Measurements from ENCODE around the gene ASB2.

Gene ASB2

DNA sequence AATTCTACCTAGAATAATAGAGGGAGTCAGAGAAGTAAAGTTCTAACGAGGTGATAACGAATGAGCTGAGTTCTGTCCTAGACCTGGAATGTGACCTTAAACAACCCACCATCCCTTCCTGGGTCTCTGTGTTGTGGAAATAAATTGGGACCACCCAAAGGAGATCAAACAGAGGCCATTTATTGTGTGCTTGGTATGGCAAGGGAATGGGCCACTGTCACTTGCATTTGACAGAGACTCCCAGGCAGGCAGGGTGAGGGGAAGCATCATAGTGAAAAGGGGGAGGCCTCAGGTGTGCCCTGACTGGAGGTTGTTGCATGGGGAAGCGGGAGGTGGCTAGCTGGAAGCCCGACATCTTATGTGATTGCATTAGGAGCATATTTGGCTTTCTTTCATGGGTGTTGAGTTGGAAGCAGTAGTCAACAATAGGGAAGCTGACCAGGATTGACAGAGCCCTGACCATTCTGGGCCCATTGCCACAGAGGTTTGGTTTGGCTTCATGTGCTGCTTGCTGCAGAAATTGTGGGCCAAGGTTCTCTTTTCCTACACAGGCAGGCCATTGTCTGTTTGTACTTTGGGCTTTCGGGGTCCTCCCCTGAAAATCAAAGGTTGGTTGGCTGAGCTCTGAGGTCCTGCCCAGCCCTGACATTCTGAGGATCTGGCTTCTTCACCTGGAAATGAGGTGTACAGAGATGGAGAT is 66.8 kb downstream of the ASB2 start:
- FAIRE-seq (no peak), DNase-seq (ENCODE audit: low spot score) (no peak)

DNA sequence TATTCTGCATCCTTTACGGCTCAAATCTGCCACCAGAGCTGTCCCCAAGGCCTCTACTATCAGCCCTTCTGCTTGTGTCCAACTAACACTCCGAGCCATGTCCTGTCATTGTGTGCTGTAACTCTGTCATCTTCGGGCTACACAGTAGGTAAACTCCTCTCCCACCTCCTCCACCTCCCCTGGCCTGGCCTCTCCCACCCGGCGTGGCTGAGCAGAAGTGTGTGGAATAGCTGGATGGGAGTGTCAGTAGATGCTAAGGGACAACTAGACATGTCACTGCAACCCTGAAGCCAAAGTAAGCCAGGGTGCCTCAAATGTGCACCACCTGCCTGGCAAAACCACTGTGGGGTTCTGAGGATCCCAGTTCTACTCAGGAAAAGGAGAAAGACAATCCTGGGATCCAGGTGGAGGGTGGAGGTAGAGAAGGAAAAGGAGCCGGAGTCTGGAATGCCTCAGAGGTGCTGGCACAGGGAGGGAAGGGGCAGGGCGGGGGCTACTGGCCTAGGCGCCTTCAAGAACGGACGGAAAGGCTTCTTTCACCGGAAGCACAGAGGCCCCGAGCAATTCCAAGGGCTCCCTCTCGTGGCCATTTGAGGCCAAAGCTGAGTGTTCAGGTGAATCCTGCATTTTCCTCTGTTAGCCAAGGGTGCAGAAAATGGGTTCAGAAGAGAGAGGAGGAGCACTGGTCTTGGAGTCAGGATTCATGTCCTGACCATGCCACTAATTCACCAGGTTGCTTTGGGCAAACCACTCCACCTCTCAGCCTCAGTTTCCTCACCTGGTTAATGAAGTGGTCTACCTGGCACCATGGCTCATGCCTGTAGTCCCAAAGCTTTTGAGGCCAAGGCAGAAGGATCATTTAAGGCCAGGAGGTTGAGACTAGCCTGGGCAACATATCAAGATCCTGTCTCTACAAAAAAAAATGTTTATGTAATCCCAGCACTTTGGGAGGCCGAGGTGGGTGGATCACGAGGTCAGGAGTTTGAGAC is 69.7 kb downstream of the ASB2 start:
- peak; percentile 3 for DNase-seq (ENCODE audit: low spot score)
- FAIRE-seq: no peak

DNA sequence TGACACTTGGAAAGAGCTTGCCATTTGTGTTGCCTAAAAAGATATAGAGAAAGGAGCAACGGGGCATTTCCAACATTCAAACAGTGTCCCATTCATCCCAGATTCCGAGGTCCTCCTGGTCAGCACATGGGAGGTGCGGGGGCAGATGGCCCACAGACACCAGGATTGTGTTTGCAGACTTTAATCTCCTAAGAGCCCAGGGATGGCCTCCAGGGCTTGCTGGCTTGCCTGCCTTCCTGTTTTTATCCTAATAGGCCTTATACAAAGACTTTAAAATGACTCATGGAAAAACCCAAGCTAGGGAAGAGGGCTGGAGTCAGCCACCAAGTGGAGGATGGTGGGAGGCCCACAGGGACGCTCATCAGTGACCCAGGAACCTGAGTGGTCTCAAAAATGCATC is 70.7 kb downstream of the ASB2 start:
- DNase-seq (ENCODE audit: low spot score) (no peak), FAIRE-seq (no peak)

DNA sequence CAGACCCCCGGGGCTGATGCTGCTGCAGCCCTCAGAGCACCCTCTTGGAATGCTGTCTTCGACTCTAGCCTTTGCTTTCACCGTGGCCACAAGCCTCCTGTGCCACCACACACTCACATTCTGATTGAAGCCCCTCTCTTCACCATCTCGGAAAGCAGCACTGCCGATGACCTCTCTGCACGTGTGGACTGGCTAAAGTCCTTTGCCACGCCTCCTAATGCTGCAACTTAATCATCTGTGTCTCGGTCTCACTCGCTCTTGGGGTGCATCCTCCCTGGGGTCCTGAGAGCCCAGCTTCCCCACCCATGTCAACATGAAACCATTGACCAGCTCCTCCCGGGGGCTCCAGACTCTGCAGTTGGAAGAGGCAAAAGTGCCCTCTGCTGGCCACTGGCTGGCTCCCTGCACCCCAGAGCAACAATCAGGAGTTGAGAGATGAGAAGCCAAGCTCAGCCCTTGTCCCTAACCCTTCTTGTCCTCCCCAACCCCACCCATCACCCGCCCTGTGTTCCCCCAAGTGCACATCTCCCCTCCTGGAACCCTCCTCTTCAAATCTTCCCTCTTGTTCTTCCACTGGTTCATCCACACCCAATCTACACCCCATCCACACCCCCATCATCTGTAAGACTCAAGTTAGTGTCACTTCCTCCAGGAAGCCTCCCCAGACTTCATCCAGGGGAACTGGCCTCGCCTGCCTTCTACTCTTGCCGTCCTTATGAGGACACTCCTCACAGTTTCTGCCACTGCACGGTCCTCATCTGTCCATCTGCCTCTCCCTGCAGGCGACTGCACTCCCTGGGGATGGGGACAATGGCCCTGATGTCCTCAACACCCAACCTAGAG is 72.8 kb downstream of the ASB2 start:
- no peak for DNase-seq (ENCODE audit: low spot score)
- no peak for FAIRE-seq

DNA sequence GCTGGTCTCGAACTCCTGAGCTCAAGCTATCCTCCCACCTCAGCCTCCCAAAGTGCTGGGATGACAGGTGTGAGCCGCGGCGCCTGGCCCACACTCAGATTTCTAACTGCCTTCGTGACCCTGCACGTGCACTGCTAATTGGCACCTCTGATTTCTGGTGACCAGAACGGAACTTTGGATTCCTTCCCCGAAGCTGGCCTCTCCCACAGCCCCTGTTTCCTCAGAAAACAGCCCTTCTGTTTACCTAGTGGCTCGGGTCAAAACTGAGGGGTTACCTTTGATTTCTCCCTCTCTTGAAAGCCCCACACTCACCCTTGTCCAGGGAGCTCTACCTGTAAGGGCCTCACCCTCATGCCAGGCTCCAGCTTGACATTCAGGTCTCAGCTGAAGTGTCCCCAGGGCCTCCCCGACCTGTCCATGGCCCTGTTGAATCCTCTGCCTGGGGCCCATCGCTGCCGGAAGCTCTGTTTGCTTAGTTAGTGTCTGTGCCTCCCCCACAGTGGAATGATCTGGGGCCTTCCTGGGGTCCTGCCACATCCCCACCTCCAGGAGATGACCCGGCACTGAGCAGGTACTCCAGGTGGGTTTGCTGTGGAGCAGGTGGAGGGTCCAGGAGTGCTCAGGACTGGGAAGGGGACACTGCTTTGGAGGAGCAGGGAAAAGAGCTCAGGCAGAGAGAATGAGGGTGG is 73.6 kb downstream of the ASB2 start:
- FAIRE-seq (no peak), DNase-seq (ENCODE audit: low spot score) (no peak)

DNA sequence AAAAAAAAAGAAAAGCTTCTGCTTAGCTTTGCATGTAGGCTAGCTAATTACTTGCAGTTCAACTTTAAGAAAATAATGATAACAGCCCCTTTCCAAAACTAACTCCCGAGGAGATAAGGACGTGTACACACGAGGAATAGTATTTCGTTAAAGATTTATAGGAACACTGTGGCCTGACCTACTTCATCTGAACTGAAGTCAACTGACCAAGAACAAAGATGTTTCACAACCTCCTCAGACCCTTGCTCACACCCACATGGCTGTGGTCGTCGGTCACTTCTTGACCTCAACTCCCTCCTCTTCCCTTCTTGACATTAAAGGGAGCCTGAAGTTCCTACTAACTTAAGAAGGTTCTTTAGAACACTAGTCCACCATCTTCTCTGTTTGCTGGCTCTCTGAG is 74.6 kb downstream of the ASB2 start:
- no peak for FAIRE-seq

DNA sequence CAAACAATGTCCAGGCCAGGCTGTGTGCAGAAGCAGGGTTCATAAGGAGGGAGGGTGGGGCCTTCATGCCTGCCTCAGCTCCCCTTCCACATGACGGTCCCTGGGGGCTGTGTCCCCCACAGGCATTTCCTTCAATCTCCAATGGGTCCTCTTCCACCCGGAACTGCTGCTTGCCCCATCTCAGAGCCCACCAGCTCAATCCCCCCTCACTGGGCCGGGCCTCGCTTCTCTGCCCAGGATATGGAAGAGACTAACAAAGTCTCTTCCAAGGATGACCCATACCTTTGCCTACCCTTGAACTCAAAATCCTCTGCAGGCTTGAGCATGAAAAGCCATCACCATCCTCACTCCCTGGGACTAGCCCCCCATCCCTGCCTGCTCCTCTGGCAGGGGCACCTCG is 77.6 kb downstream of the ASB2 start:
- DNase-seq (ENCODE audit: low spot score): no peak

More for the DNA sequence above, 74.6 kb downstream of the ASB2 start:
- no peak for DNase-seq (ENCODE audit: low spot score)

DNA sequence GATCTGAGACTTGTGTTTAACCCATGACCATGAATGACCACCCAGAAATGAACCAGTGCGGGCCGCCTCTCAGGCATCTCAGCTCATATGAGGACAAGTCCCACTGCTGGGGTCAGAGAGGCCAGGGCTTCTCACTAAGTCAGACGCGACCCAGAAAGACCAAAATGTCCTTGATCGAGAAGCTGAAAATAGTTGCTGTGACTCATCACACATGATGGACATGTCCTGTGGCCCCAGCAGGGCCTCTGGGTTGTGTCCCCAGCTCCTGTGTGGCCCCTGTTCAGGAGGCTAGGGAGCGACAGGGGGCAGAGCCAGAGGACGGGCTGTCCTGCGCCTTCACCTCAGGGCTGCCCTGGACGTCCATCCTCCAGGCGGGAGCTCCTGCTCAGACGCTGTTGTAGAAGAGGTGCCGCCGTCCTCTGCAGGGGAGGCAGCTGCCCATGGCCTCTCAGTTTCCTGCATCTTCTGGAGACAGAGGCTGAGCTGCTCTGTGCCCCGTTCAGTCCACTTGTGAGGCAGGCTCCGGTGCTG is 78.2 kb downstream of the ASB2 start:
- FAIRE-seq (no peak), DNase-seq (ENCODE audit: low spot score) (no peak)

More for the DNA sequence above, 77.6 kb downstream of the ASB2 start:
- FAIRE-seq: no peak

DNA sequence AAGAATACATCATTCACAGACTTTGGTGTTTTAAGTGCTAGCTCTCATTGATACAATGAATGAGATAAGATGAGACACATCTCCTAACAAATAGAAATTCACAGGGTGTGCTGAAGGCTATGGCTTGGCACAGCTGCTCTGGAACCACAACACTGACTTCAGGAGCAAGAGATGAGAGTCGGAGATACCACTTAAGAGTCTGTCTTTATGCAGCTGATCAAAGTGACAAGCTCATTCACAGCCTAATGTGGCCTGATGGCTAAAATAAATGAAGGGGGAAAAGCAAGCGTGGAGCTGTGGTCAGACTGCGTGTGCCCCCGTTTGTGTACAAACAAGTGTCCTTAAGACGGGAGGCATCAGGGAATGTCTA is 78.9 kb downstream of the ASB2 start:
- no peak for DNase-seq (ENCODE audit: low spot score)
- no peak for FAIRE-seq

DNA sequence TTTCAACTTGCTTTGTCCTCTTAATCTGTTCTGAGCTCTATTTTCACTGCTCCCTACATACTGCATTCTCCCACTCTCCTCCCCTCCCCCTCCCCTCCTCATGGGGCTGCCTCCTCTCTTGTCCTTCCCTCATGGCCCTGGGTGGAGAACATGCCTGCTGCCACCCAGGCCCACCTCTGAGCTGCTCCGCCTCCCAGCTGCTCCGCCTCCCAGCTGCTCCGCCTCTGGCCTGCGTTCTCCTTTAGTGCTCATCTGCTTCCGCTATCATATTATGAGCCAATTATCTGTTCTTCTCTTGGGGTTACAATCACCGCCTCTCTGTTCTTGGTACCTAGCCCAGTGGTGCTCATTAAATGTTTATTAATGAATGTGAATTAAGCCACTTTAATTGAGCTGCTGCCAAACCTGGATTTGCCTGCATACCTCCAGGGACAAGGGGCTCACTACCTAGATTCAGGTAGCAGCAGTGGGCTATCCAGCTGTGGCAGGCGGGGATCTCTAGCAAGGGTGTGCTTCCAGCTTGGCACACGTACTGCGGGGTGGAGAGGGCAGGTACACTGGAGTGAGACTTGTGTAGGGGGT is 81.3 kb downstream of the ASB2 start:
- DNase-seq (ENCODE audit: low spot score): no peak
- FAIRE-seq: no peak

DNA sequence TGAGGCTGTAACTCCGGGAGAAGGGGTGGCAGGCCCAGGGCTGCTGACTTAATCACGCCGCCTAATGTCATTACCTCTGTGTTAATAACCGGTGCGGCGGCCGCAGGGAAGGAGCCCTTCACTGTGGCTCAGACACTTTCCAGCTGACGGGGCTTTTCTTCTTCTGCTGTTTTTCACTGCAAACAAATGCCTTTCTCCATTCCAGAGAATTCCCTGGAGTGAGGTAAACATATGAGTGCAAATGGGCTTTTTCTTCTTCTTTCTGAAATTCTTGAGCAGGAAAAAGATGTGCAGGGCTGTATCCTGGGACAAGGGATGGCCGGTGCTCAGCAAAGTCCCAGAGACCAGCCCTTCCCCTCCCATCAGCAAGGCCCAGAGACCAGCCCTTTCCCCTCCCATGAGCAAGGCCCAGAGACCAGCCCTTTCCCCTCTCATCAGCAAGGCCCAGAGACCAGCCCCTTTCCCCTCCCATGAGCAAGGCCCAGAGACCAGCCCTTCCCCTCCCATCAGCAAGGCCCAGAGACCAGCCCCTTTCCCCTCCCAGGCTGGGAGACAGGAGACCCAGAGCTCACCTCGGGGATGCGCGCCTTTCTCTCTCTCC is 82.6 kb downstream of the ASB2 start:
- DNase-seq (ENCODE audit: low spot score) (no peak), FAIRE-seq (no peak)

DNA sequence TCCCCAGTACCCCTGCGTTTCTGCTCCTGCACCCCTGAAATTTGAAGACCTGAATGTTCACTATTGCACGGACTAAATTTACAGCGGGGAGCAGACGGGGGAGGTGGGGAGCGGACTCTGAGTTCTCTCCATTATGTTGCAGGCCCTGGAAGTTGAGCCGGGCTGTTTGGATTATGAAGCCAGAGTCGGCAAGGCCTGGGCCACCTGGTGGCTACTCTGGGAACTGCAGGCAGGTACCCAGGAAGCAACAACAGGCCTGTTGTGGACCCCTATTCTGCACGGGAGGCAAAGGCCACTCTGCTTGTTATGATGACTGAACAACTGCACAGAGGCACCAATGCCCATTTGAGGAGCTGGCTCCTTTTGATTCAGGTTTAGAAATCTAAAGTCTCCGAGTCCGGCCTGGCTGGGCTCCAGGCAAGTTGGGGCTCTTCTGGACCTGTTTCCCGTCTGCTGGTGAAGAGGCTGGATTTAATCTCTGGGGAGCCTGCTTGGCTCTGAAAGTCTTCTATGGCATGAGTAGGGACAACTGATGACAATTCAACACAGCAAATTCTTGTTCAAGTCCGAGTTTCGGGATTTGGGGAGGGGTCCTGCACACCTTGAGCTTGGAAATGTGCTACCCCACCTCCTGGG is 83.3 kb downstream of the ASB2 start:
- FAIRE-seq (no peak), DNase-seq (ENCODE audit: low spot score) (no peak)

DNA sequence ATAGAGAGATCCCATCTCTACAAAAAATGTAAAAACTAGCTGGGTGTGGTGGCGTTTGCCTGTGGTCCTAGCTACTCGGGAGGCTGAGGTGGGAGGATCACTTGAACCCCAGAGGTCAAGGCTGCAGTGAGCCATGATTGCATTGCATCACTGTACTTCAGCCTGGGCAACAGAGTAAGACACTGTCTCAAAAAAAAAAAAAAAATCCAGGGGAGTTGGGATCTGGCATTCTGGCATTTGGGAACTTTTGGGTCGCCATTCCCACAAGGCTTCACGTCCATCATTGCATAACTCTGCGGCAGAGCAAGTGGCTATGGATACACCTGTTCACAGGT is 83.9 kb downstream of the ASB2 start:
- DNase-seq (ENCODE audit: low spot score) (no peak), FAIRE-seq (no peak)

DNA sequence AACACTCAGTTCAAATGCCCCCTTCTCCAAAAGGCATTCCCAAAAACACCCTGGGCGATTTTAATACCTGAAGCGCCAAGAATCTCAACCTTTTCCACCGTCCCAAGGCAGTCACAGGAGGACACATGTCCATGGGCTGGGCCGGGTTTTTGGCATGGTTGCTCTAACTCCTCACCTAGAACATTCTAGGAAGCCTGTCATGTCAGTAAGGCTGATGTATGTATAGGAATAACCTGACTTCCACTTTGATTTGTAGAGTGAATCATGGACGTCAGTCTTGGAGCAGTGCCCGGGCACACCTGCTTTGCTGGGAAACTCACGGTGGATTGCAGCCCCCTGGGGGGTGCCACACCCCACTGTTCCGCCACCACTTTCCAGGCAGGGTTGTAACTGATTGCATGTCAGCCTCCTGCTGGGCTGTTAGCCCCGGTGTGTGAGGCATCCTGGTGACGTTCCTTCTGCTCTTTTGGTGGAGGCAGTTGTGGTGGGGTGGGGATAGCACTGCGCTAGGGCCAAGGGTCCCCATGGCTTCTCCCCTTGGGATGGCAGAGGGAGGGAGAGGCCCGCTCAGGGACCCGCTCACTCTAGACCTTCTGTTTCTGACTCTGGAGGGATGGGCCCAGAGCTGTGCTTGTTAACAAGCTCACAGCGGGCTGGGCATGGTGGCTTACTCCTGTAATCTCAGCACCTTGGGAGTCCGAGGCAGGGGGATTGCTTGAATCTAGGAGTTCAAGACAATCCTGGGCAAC is 84.4 kb downstream of the ASB2 start:
- FAIRE-seq: no peak
- no peak for DNase-seq (ENCODE audit: low spot score)

DNA sequence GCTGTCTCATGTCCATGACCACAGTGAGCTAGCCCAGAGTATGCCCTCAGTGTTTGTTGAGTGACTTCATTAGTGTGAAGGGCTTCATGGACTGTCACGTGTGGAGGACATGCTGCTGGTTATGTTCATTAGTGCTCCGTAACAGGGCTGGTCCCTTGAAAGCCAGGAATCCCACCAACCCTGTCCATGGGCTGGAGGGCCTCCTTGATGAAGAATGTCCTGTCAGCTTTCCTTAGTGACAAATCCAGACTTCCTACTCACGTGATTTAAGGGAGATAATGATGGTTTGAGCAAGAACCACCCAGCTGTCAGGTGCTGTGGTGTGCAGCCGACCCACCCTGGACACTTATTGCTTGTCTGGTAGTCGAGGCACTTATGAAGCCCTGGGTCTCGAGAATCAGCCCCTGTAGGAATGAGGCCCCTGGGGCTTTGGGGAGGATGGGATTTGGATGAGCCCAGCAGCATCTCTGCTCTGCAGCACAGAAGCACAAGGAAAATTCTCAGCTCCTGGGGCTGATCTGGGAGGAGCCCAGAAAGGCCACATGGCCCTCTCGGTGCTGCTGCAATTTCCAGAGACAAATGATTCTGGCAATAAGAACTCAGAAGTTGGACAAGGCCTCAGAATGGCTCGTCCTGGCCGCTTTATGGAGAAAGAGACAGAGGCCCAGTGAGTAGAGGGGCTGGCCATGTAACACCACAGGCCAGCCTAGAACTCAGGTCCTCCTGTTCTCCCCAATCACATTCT is 86.5 kb downstream of the ASB2 start:
- FAIRE-seq (no peak), DNase-seq (ENCODE audit: low spot score) (no peak)

DNA sequence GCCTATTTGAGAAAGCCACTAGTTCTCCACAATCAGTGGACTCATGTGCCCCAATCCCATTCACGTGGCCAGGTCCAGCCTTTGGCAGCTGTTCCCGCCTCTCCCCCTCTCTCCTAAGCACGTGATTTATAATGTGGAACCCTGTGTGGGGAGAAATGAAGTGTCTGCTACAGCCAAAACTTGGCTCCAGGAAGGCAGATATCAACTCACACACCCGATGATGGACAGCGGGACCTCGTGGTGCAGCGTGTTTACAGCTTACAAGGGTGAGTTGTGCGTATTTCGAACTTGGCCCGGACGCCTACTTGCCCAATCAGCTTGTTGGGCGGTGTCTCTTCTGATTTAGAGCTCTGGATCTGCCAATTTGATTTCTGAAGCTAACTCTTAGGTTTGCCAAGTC is 87.4 kb downstream of the ASB2 start:
- no peak for FAIRE-seq
- DNase-seq (ENCODE audit: low spot score): no peak

DNA sequence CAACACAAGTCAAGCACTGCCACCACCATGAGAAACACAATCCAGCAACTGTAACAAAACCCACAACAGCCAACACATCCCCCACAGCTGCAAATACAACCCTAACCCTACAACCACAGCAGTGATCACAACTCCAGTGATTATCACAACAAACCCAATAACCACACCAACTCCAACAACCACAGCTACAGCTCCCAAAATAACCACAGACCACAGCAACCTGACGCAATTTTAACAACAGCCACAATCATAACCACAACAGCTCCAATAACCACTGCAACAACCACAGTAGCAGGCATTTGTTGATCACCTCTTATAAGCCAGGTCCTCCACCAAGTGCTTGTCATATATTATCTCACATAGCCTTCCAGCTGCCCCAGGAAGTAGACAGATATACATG is 91.4 kb downstream of the ASB2 start:
- FAIRE-seq (no peak), DNase-seq (ENCODE audit: low spot score) (no peak)
